Measurements from ENCODE around the gene SAMD11. TPM values are rescaled to one million over a fixed set of nuclear protein-coding genes. Genes with fewer than 3 reads are reported as not detected.

The SAMD11 gene
- total RNA-seq, 1 experiment from 2014 or later: 13.5 TPM

- H3K79me2 ChIP-seq (ENCODE audit: insufficient read depth, low read length): no peaks in the 10 kb centered on the region
- no peaks in the 10 kb centered on the region for H3K4me1 ChIP-seq (ENCODE audit: insufficient read depth, low read length)
- WGBS (ENCODE audit: extremely low coverage, insufficient read length, low lambda C conversion rate): no CpG with 5 or more reads among the region's 30 CpGs
- no peak overlapping the region for H3K4me2 ChIP-seq (ENCODE audit: insufficient read depth, insufficient read length, low read length)
- Mint-ChIP-seq H3K4me1 (peaks cover 9 to 49% of the 10 kb centered on the region in 2 experiments), H3K9me3 (peaks cover 0 to 2% of the 10 kb centered on the region in 2 experiments; a peak in 1 of 5 replicates), H3K36me3 (ENCODE audit: insufficient read depth in 1 of 3, low read depth in 3 of 3) (peaks cover 0 to 3% (median 2%) of the 10 kb centered on the region in 3 experiments; a peak in 2 of 7 replicates), H3K27me3 (ENCODE audit: low read depth) (peaks cover 84% of the 10 kb centered on the region), H3K27ac (no peak overlapping the region), H3K4me3 (no peak overlapping the region)
- peaks cover 59% of the 10 kb centered on the region for H3K27me3 ChIP-seq (ENCODE audit: insufficient read depth, low read length)
- H3K9ac ChIP-seq (ENCODE audit: extremely low read depth, insufficient read length, low read length): no peak overlapping the region
- H3K23me2 ChIP-seq (ENCODE audit: insufficient read length, low read depth, low read length, poor library complexity, severe bottlenecking): peaks cover 3% of the 10 kb centered on the region
- H3K79me1 ChIP-seq (ENCODE audit: insufficient read depth, low read depth, low read length, poor library complexity, severe bottlenecking): no peaks in the 10 kb centered on the region
- H3K18ac ChIP-seq (ENCODE audit: insufficient read length, low read depth, low read length): no peak overlapping the region
- H2BK15ac ChIP-seq (ENCODE audit: low read depth, low read length): no peak overlapping the region
- H4K8ac ChIP-seq (replicated peaks; ENCODE audit: insufficient read length, low read depth, low read length): no peak overlapping the region
- H3K56ac ChIP-seq (ENCODE audit: insufficient read length, low read depth, low read length): no peak overlapping the region
- no peak overlapping the region for H2AFZ ChIP-seq (ENCODE audit: low read length)
- no peak overlapping the region for H4K5ac ChIP-seq (ENCODE audit: insufficient read length, low read depth, low read length)
- H3K9me3 ChIP-seq (ENCODE audit: control insufficient read depth, low read depth, low read length): no peaks in the 10 kb centered on the region
- H2AK5ac ChIP-seq (ENCODE audit: insufficient read length, low read length): no peak overlapping the region
- peak; percentile 58 for DNase-seq
- H3T11ph ChIP-seq (ENCODE audit: low read length): no peak overlapping the region
- no peak overlapping the region for H4K91ac ChIP-seq (ENCODE audit: insufficient read length, low read depth, low read length)
- no peak overlapping the region for H3K23ac ChIP-seq (ENCODE audit: insufficient read length, low read depth, low read length)
- no peaks in the 10 kb centered on the region for H4K20me1 ChIP-seq (ENCODE audit: control insufficient read depth, insufficient read depth, insufficient read length)
- no peak overlapping the region for H3K4ac ChIP-seq (ENCODE audit: low read depth, low read length)
- no peak overlapping the region; the same call in 1 of the 2 replicates for H3K14ac ChIP-seq (ENCODE audit: insufficient read depth, low read length)
- H3K27ac ChIP-seq (ENCODE audit: insufficient read length, low read depth, low read length): no peak overlapping the region
- no peak overlapping the region for H2BK120ac ChIP-seq (ENCODE audit: low read depth, low read length, poor library complexity, severe bottlenecking)
- no peak overlapping the region for H2BK12ac ChIP-seq (ENCODE audit: insufficient read length, low read depth, low read length)
- H2BK20ac ChIP-seq (ENCODE audit: low read depth, low read length, poor library complexity, severe bottlenecking): no peak overlapping the region
- TF ChIP-seq, protein P1, sequence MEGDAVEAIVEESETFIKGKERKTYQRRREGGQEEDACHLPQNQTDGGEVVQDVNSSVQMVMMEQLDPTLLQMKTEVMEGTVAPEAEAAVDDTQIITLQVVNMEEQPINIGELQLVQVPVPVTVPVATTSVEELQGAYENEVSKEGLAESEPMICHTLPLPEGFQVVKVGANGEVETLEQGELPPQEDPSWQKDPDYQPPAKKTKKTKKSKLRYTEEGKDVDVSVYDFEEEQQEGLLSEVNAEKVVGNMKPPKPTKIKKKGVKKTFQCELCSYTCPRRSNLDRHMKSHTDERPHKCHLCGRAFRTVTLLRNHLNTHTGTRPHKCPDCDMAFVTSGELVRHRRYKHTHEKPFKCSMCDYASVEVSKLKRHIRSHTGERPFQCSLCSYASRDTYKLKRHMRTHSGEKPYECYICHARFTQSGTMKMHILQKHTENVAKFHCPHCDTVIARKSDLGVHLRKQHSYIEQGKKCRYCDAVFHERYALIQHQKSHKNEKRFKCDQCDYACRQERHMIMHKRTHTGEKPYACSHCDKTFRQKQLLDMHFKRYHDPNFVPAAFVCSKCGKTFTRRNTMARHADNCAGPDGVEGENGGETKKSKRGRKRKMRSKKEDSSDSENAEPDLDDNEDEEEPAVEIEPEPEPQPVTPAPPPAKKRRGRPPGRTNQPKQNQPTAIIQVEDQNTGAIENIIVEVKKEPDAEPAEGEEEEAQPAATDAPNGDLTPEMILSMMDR (conservative IDR thresholded peaks at IDR 0.05): no peak
- H2BK5ac ChIP-seq (ENCODE audit: insufficient read length, low read length): no peak overlapping the region
Observed at GRCh38 chr1:935751-936231, 12.1 kb downstream of the SAMD11 start.

Data from H9 (cell line).